ENCODE measurements around the gene C14orf93.

- TF ChIP-seq CTCF (IDR thresholded peaks at IDR 0.05), result no peak
- no peak for TF ChIP-seq POLR2A (IDR thresholded peaks at IDR 0.05; ENCODE audit: low read depth)
- TF ChIP-seq POLR2AphosphoS5 (IDR thresholded peaks at IDR 0.05), result no peak
- no peak for TF ChIP-seq EP300 (IDR thresholded peaks at IDR 0.05)
These were observed 43.5 kb upstream of the C14orf93 start for GRCh38 chr14:23053426-23053825.

All from esophagus muscularis mucosa (tissue), 4 donors.